ENCODE results near the gene KCNN3. TPM values are rescaled to one million over a fixed set of nuclear protein-coding genes. Genes with fewer than 3 reads are reported as not detected.

Gene KCNN3
- total and polyA plus RNA-seq, 4 donors: 0.47 to 4.9 (median 1.9) TPM

GRCh38 chr1:154813846-154814505, 56.1 kb downstream of the KCNN3 start:
- Histone ChIP-seq H3K4me1 (ENCODE audit: control insufficient read depth in 5 of 5, insufficient read depth in 5 of 5, low read length in 5 of 5) (peaks cover 0 to 9% (median 3%) of the 10 kb centered on the region in 5 donors), H3K9ac (ENCODE audit: insufficient read depth in 1 of 2, low read length in 2 of 2) (no peak overlapping the region), H3K27ac (ENCODE audit: low read depth in 1 of 2, low read length in 1 of 2) (no peak overlapping the region), H3K27me3 (ENCODE audit: control insufficient read depth in 3 of 3, insufficient read depth in 3 of 3, low read length in 2 of 3) (peaks cover 0 to 7% (median 3%) of the 10 kb centered on the region in 3 donors), H3K9me3 (ENCODE audit: control insufficient read depth in 4 of 4, insufficient read depth in 3 of 4, low read length in 3 of 4) (no peaks in the 10 kb centered on the region), H3K36me3 (ENCODE audit: control insufficient read depth in 4 of 4, insufficient read depth in 4 of 4, low read length in 4 of 4) (no peaks in the 10 kb centered on the region), H3K4me3 (no peak overlapping the region)
- WGBS, 2 donors: 83 to 87% methylated on average over 8 of the region's 8 CpGs
- no peak for ATAC-seq (ENCODE audit: insufficient read depth, low FRiP score)
- TF ChIP-seq, protein P1, sequence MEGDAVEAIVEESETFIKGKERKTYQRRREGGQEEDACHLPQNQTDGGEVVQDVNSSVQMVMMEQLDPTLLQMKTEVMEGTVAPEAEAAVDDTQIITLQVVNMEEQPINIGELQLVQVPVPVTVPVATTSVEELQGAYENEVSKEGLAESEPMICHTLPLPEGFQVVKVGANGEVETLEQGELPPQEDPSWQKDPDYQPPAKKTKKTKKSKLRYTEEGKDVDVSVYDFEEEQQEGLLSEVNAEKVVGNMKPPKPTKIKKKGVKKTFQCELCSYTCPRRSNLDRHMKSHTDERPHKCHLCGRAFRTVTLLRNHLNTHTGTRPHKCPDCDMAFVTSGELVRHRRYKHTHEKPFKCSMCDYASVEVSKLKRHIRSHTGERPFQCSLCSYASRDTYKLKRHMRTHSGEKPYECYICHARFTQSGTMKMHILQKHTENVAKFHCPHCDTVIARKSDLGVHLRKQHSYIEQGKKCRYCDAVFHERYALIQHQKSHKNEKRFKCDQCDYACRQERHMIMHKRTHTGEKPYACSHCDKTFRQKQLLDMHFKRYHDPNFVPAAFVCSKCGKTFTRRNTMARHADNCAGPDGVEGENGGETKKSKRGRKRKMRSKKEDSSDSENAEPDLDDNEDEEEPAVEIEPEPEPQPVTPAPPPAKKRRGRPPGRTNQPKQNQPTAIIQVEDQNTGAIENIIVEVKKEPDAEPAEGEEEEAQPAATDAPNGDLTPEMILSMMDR (IDR thresholded peaks at IDR 0.05; ENCODE audit: control extremely low read depth, extremely low read depth): no peak
- no peak for DNase-seq

DNA sequence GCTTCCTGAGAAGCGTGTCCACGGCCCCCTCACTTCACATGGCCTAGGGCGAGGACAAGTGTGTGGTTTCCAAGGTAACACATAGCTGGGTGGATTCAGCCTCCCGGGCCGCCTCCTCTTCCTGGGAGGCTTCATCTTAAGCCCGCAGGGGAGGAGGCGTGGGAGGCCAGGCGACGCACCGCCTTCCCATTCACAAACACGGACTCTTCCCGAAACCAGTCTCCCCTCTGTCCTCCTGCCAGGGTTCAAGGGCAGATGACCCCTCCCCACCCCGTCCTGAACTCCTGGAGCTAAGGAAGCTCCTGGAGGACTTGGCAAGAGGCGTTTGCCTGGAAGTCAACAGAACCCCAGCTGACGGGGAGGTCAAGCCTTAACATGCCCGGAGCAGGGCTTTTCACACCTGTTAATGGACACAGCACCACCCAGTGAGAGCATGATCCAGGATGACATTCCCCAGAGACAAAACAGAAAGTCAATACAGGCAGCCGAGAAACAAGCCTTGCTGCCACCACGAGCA, 56.7 kb downstream of the KCNN3 start:
- peaks cover 0 to 7% (median 5%) of the 10 kb centered on the region in 3 donors for H3K27me3 ChIP-seq (ENCODE audit: control insufficient read depth in 3 of 3, insufficient read depth in 3 of 3, low read length in 2 of 3)
- WGBS, 2 donors: 53 to 67% methylated on average over 18 of the region's 18 CpGs
- no peak overlapping the region for H3K27ac ChIP-seq (ENCODE audit: low read depth in 1 of 2, low read length in 1 of 2)
- ATAC-seq (ENCODE audit: insufficient read depth, low FRiP score) (peak; percentile 45), DNase-seq (peak in 1 of 3 donors; percentile 17)
- peaks cover 0 to 10% (median 3%) of the 10 kb centered on the region in 5 donors for H3K4me1 ChIP-seq (ENCODE audit: control insufficient read depth in 5 of 5, insufficient read depth in 5 of 5, low read length in 5 of 5)
- H3K9ac ChIP-seq (ENCODE audit: insufficient read depth in 1 of 2, low read length in 2 of 2): no peak overlapping the region
- TF ChIP-seq, protein P1 (IDR thresholded peaks at IDR 0.05; ENCODE audit: control extremely low read depth, extremely low read depth): no peak
- H3K4me3 ChIP-seq: no peak overlapping the region
- no peaks in the 10 kb centered on the region for H3K9me3 ChIP-seq (ENCODE audit: control insufficient read depth in 4 of 4, insufficient read depth in 3 of 4, low read length in 3 of 4)
- H3K36me3 ChIP-seq (ENCODE audit: control insufficient read depth in 4 of 4, insufficient read depth in 4 of 4, low read length in 4 of 4): no peaks in the 10 kb centered on the region

DNA sequence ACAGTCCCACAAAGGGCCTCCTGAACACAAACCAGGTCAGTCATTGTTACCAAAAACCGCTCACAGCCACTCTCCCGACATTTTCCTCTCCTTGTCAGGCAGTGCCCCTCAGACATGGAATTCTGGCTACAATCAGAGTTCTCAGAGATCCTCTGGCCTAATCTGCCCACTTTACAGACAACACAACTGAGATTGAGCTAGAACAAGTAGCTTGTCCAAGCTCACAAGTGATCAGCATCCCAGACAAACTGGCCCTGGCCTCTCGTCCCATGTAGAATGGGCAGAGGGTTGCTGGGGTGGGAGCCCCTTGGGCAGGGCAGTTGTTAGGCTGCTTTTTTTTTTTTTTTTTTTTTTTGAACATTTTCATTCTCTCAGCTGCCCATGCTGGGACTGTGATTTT, 57.2 kb downstream of the KCNN3 start:
- Histone ChIP-seq H3K4me3 (no peak overlapping the region), H3K36me3 (ENCODE audit: control insufficient read depth in 4 of 4, insufficient read depth in 4 of 4, low read length in 4 of 4) (no peaks in the 10 kb centered on the region), H3K27me3 (ENCODE audit: control insufficient read depth in 3 of 3, insufficient read depth in 3 of 3, low read length in 2 of 3) (peaks cover 0 to 12% (median 8%) of the 10 kb centered on the region in 3 donors), H3K4me1 (ENCODE audit: control insufficient read depth in 5 of 5, insufficient read depth in 5 of 5, low read length in 5 of 5) (peaks cover 0 to 10% (median 3%) of the 10 kb centered on the region in 5 donors), H3K9me3 (ENCODE audit: control insufficient read depth in 4 of 4, insufficient read depth in 3 of 4, low read length in 3 of 4) (no peaks in the 10 kb centered on the region), H3K9ac (ENCODE audit: insufficient read depth in 1 of 2, low read length in 2 of 2) (no peak overlapping the region), H3K27ac (ENCODE audit: low read depth in 1 of 2, low read length in 1 of 2) (no peak overlapping the region)
- DNase-seq: no peak
- WGBS, 2 donors: 80 to 89% methylated on average over 3 of the region's 3 CpGs
- TF ChIP-seq, protein P1 (IDR thresholded peaks at IDR 0.05; ENCODE audit: control extremely low read depth, extremely low read depth): no peak
- ATAC-seq (ENCODE audit: insufficient read depth, low FRiP score): no peak

All from lung (tissue), 12 donors.